Body of pancreas (tissue), 4 donors: ENCODE measurements around the gene PRAME. TPM values are rescaled to one million over a fixed set of nuclear protein-coding genes. Genes with fewer than 3 reads are reported as not detected.
A peak's percentile ranks its signal among the peaks of the same experiment; 100 is the strongest.

Source experiments
- ATAC-seq: fragments of 150-250 bp; one replicate; pipeline ENCODE4 v1.9.1; 2016
- DNase-seq, 4 donors: peaks; one replicate each; pipeline ENCODE4 v3.0.0-alpha.2; 2019
- H3K27ac ChIP-seq, 4 donors: fragments of 200-600 bp; sonication (generic); 1 replicate in 3 of 4; 2 replicates in 1 of 4; pipeline versions ENCODE4 v1.5.1 to v1.6.1; 2016 to 2019; ENCODE audit warnings: mild to moderate bottlenecking in 1 of 4, mixed read lengths in 1 of 4, moderate library complexity in 1 of 4
- H3K27me3 ChIP-seq, 2 donors: fragments of 200-600 bp; sonication (generic); one replicate each; pipeline ENCODE4 v1.6.0; 2016; ENCODE audit warnings: mild to moderate bottlenecking in 1 of 2
- H3K36me3 ChIP-seq, 2 donors: fragments of 200-600 bp; sonication (generic); replicated peaks in 1 of 2; 2 replicates each; pipeline ENCODE4 v1.5.1; 2016; ENCODE audit warnings: low read depth in 2 of 2; ENCODE audit not compliant: insufficient read depth in 1 of 2
- H3K4me1 ChIP-seq: fragments of 200-600 bp; sonication (generic); one replicate; pipeline ENCODE4 v1.6.0; 2016
- H3K4me3 ChIP-seq, 2 donors: fragments of 200-600 bp; sonication (generic); 1 replicate in 1 of 2; 2 replicates in 1 of 2; pipeline ENCODE4 v1.5.1; 2016 to 2019
- H3K9me3 ChIP-seq, 3 donors: fragments of 200-600 bp; sonication (generic); 1 replicate in 2 of 3; 2 replicates in 1 of 3; pipeline ENCODE4 v1.5.1; 2016
- CTCF ChIP-seq, 7 experiments: fragments of 450-650 bp in 4 of 7; fragments of 200-600 bp in 3 of 7; sonication (generic) in 3 of 7; IDR thresholded peaks; one replicate each; pipeline ENCODE4 v1.5.1; 2016 to 2019; ENCODE audit warnings: antibody characterized with exemption in 7 of 7
- POLR2A ChIP-seq, 3 donors: fragments of 450-650 bp; IDR thresholded peaks; one replicate each; pipeline ENCODE4 v1.6.1; 2016; ENCODE audit warnings: antibody characterized with exemption in 3 of 3, mild to moderate bottlenecking in 2 of 3
- WGBS, 2 donors: methylation state at CpG; one replicate each; pipeline ENCODE4 v1.1.5; 2017; 5-methylcytosine and 5-hydroxymethylcytosine counted together
- intact Hi-C: fragments of 100-400 bp; cut with DNase I; formaldehyde crosslinking; loops from one replicate; pipeline ENCODE4 v1.15.1; 2023
- total RNA-seq, 2 donors: library from RNA; depleted of rRNA; stranded (reverse); fragments of >200 nt; gene quantifications; one replicate each; pipeline ENCODE4 v1.1.0, GENCODE V29; 2016

PRAME gene
- total RNA-seq, 2 donors from 2014 or later = not detected

GRCh38 chr22:22578702-22579424 is 19.8 kb upstream of the PRAME start:
- 74 to 76% methylated on average over 10 of the region's 10 CpGs for WGBS, 2 donors
- ATAC-seq (no peak), DNase-seq (no peak)
- TF ChIP-seq POLR2A (IDR thresholded peaks at IDR 0.05) (no peak), CTCF (IDR thresholded peaks at IDR 0.05) (no peak)
- H3K27ac ChIP-seq = no peak overlapping the region
- H3K4me3 ChIP-seq = no peak overlapping the region
- no peaks in the 10 kb centered on the region for H3K4me1 ChIP-seq
- no peaks in the 10 kb centered on the region for H3K36me3 ChIP-seq
- H3K9me3 ChIP-seq = no peaks in the 10 kb centered on the region
- no peaks in the 10 kb centered on the region for H3K27me3 ChIP-seq
- intact Hi-C loops = no loop called here

GRCh38 chr22:22576989-22577427 is 17.9 kb upstream of the PRAME start:
- TF ChIP-seq POLR2A (IDR thresholded peaks at IDR 0.05) (no peak), CTCF (IDR thresholded peaks at IDR 0.05) (no peak)
- H3K36me3 ChIP-seq = no peaks in the 10 kb centered on the region
- no peak for DNase-seq
- H3K4me1 ChIP-seq = no peaks in the 10 kb centered on the region
- no peak overlapping the region for H3K4me3 ChIP-seq
- WGBS, 2 donors = 63 to 64% methylated on average over 5 of the region's 5 CpGs
- no peak for ATAC-seq
- no peak overlapping the region for H3K27ac ChIP-seq
- no peaks in the 10 kb centered on the region for H3K27me3 ChIP-seq
- intact Hi-C loops = no loop called here
- H3K9me3 ChIP-seq = no peaks in the 10 kb centered on the region

GRCh38 chr22:22576244-22576988 is 17.4 kb upstream of the PRAME start:
- intact Hi-C loops = no loop called here

GRCh38 chr22:22574361-22574760 is 15.3 kb upstream of the PRAME start:
- intact Hi-C loops = no loop called here
- no peak for DNase-seq
- TF ChIP-seq CTCF (IDR thresholded peaks at IDR 0.05) = no peak
- TF ChIP-seq POLR2A (IDR thresholded peaks at IDR 0.05) = no peak

More at GRCh38 chr22:22576244-22576988, 17.4 kb upstream of the PRAME start:
- Histone ChIP-seq H3K4me1 (no peaks in the 10 kb centered on the region), H3K27ac (no peak overlapping the region), H3K9me3 (no peaks in the 10 kb centered on the region), H3K27me3 (no peaks in the 10 kb centered on the region), H3K36me3 (no peaks in the 10 kb centered on the region), H3K4me3 (no peak overlapping the region)
- 31 to 35% methylated on average over 8 of the region's 8 CpGs for WGBS, 2 donors
- peak; percentile 65 for ATAC-seq
- peak; percentile 30 to 63 (median 50) for DNase-seq
- TF ChIP-seq POLR2A (IDR thresholded peaks at IDR 0.05) (no peak), CTCF (IDR thresholded peaks at IDR 0.05) (peak; percentile 40 to 67 (median 53))

More at GRCh38 chr22:22574361-22574760, 15.3 kb upstream of the PRAME start:
- no peak overlapping the region for H3K27ac ChIP-seq
- no peaks in the 10 kb centered on the region for H3K4me1 ChIP-seq
- no peaks in the 10 kb centered on the region for H3K9me3 ChIP-seq
- no peaks in the 10 kb centered on the region for H3K27me3 ChIP-seq
- no peak overlapping the region for H3K4me3 ChIP-seq
- ATAC-seq = no peak
- H3K36me3 ChIP-seq = no peaks in the 10 kb centered on the region
